NAMALWA (cell line): Measurements from ENCODE around the gene DENND5A.

ENCODE experiments used
- DNase-seq: peaks from one replicate; pipeline ENCODE4 v3.0.0-alpha.2; 2015; ENCODE audit warnings: low spot score

The DENND5A gene

GRCh38 chr11:9265211-9266131 lies at the start of gene DENND5A:
TSS of gene DENND5A (minus strand) at chr11:9265350. CDS start at chr11:9265069, 281 bp downstream.
- peak; percentile 65 for DNase-seq

- DNase-seq: peak; percentile 99
These were observed 49.3 kb upstream of the DENND5A start, which contains the start of gene TMEM41B for GRCh38 chr11:9314291-9315077. TSS of gene TMEM41B (minus strand) at chr11:9314593. CDS start at chr11:9314441, 152 bp downstream.

GRCh38 chr11:9313648-9314290 lies 48.6 kb upstream of the DENND5A start:
- peak; percentile 47 for DNase-seq

GRCh38 chr11:9310485-9311090 lies 45.4 kb upstream of the DENND5A start:
- DNase-seq: no peak

- DNase-seq: no peak
These were observed 39.0 kb upstream of the DENND5A start for GRCh38 chr11:9304178-9304577.

GRCh38 chr11:9302448-9302847 lies 37.3 kb upstream of the DENND5A start:
- DNase-seq: no peak

GRCh38 chr11:9301720-9302119 lies 36.6 kb upstream of the DENND5A start:
- DNase-seq: no peak

- no peak for DNase-seq
These were observed 28.5 kb upstream of the DENND5A start for GRCh38 chr11:9293646-9294045.

- no peak for DNase-seq
These were observed 20.9 kb upstream of the DENND5A start for GRCh38 chr11:9285850-9286587.

- peak; percentile 95 for DNase-seq
These were observed 15.6 kb upstream of the DENND5A start for GRCh38 chr11:9280655-9281301.

GRCh38 chr11:9277176-9277575 lies 12.0 kb upstream of the DENND5A start:
- no peak for DNase-seq

GRCh38 chr11:9276571-9276970 lies 11.4 kb upstream of the DENND5A start:
- DNase-seq: peak; percentile 48

GRCh38 chr11:9274499-9275258 lies 9.5 kb upstream of the DENND5A start:
- no peak for DNase-seq

GRCh38 chr11:9273376-9274336 lies 8.5 kb upstream of the DENND5A start:
- DNase-seq: no peak

GRCh38 chr11:9269492-9270013 lies 4.4 kb upstream of the DENND5A start:
- no peak for DNase-seq

GRCh38 chr11:9267680-9268079 lies 2.5 kb upstream of the DENND5A start:
- no peak for DNase-seq

- DNase-seq: no peak
These were observed 1.8 kb upstream of the DENND5A start for GRCh38 chr11:9266926-9267325.

- no peak for DNase-seq
These were observed 1.1 kb upstream of the DENND5A start for GRCh38 chr11:9266132-9266736.
